Peyer's patch (tissue), 4 donors: ENCODE results near the gene MRPL53. TPM values are rescaled to one million over a fixed set of nuclear protein-coding genes. Genes with fewer than 3 reads are reported as not detected.

Source experiments
- DNase-seq, 3 donors: peaks; one replicate each; pipeline ENCODE4 v3.0.0-alpha.2; 2017 to 2019
- H3K27ac ChIP-seq, 4 donors: fragments of 200-600 bp; sonication (generic); one replicate each; pipeline ENCODE4 v1.5.1; 2016 to 2019
- H3K27me3 ChIP-seq, 2 donors: fragments of 200-600 bp; sonication (generic); one replicate each; pipeline ENCODE4 v1.5.1; 2019
- H3K36me3 ChIP-seq, 3 donors: fragments of 200-600 bp; sonication (generic); one replicate each; pipeline ENCODE4 v1.5.1; 2016 to 2019
- H3K4me1 ChIP-seq, 4 donors: fragments of 200-600 bp; sonication (generic); one replicate each; pipeline ENCODE4 v1.5.1; 2016 to 2019
- H3K4me3 ChIP-seq, 4 donors: fragments of 200-600 bp; sonication (generic); 1 replicate in 3 of 4; 2 replicates in 1 of 4; pipeline ENCODE4 v1.5.1; 2016 to 2019; ENCODE audit warnings: mild to moderate bottlenecking in 1 of 4
- H3K9me3 ChIP-seq, 4 donors: fragments of 200-600 bp; sonication (generic); one replicate each; pipeline ENCODE4 v1.5.1; 2016 to 2019; ENCODE audit warnings: mild to moderate bottlenecking in 1 of 4
- CTCF ChIP-seq, 6 experiments: fragments of 450-650 bp in 4 of 6; fragments of 200-600 bp in 2 of 6; sonication (generic) in 1 of 6; IDR thresholded peaks; one replicate each; pipeline ENCODE4 v1.5.1; 2017 to 2019; ENCODE audit warnings: antibody characterized with exemption in 6 of 6, mild to moderate bottlenecking in 3 of 6, moderate library complexity in 1 of 6
- POLR2A ChIP-seq, 2 donors: fragments of 450-650 bp; IDR thresholded peaks; one replicate each; pipeline ENCODE4 v1.5.1; 2017; ENCODE audit warnings: antibody characterized with exemption in 2 of 2, mild to moderate bottlenecking in 2 of 2, moderate library complexity in 2 of 2
- total RNA-seq, 4 donors: library from RNA; depleted of rRNA; stranded (reverse); fragments of >200 nt; gene quantifications; one replicate each; pipeline ENCODE4 v1.1.0, GENCODE V29; 2016

The MRPL53 gene
- total RNA-seq, result 10 to 100 TPM; 17.8 to 23.8 (median 20.0) TPM

GRCh38 chr2:74472086-74472944 is at the start of gene MRPL53:
Gene MRPL53, minus strand, starts transcription at chr2:74472680. Its CDS starts 20 bp downstream, at chr2:74472660.
- Histone ChIP-seq H3K9me3 (no peaks in the 10 kb centered on the region), H3K4me1 (peaks cover 2 to 25% (median 7%) of the 10 kb centered on the region in 4 donors), H3K4me3 (peak within 1 kb of the TSS; percentile 49 to 62 (median 60)), H3K27me3 (no peaks in the 10 kb centered on the region), H3K36me3 (peaks cover 0 to 24% (median 0%) of the 10 kb centered on the region in 3 donors), H3K27ac (peak within 1 kb of the TSS; percentile 79 to 92 (median 86))
- TF ChIP-seq POLR2A (IDR thresholded peaks at IDR 0.05), result peak; percentile 79 to 80
- TF ChIP-seq CTCF (IDR thresholded peaks at IDR 0.05), result no peak
- peak; percentile 96 to 98 (median 97) for DNase-seq

GRCh38 chr2:74516650-74517049 is 44.2 kb upstream of the MRPL53 start:
- no peak overlapping the region for H3K27ac ChIP-seq
- peaks cover 0 to 4% (median 0%) of the 10 kb centered on the region in 3 donors for H3K36me3 ChIP-seq
- peaks cover 0 to 53% of the 10 kb centered on the region in 2 donors for H3K27me3 ChIP-seq
- TF ChIP-seq CTCF (IDR thresholded peaks at IDR 0.05), result no peak
- no peak for TF ChIP-seq POLR2A (IDR thresholded peaks at IDR 0.05)
- H3K9me3 ChIP-seq, result peaks cover 0 to 3% (median 0%) of the 10 kb centered on the region in 4 donors
- H3K4me1 ChIP-seq, result peaks cover 4 to 29% (median 22%) of the 10 kb centered on the region in 4 donors
- H3K4me3 ChIP-seq, result peak overlapping the region in 3 of 4 donors; percentile 36 to 50 (median 44)
- no peak for DNase-seq

- H3K4me3 ChIP-seq, result peak overlapping the region; percentile 36 to 50 (median 44)
- H3K27me3 ChIP-seq, result peaks cover 0 to 56% of the 10 kb centered on the region in 2 donors
- H3K9me3 ChIP-seq, result peaks cover 0 to 3% (median 0%) of the 10 kb centered on the region in 4 donors
- no peak overlapping the region for H3K27ac ChIP-seq
- peaks cover 0 to 4% (median 0%) of the 10 kb centered on the region in 3 donors for H3K36me3 ChIP-seq
- DNase-seq, result peak; percentile 65 to 83 (median 81)
- TF ChIP-seq POLR2A (IDR thresholded peaks at IDR 0.05) (no peak), CTCF (IDR thresholded peaks at IDR 0.05) (no peak)
- peaks cover 4 to 29% (median 22%) of the 10 kb centered on the region in 4 donors for H3K4me1 ChIP-seq
Observed at GRCh38 chr2:74515981-74516633, 43.6 kb upstream of the MRPL53 start.

- Histone ChIP-seq H3K4me3 (peak overlapping the region; percentile 36 to 50 (median 44)), H3K4me1 (peaks cover 4 to 29% (median 22%) of the 10 kb centered on the region in 4 donors), H3K27me3 (peaks cover 0 to 56% of the 10 kb centered on the region in 2 donors), H3K9me3 (peaks cover 0 to 3% (median 0%) of the 10 kb centered on the region in 4 donors), H3K27ac (no peak overlapping the region), H3K36me3 (no peaks in the 10 kb centered on the region)
- peak in 1 of 3 donors; percentile 62 for DNase-seq
- no peak for TF ChIP-seq CTCF (IDR thresholded peaks at IDR 0.05)
- TF ChIP-seq POLR2A (IDR thresholded peaks at IDR 0.05), result no peak
Observed at GRCh38 chr2:74515271-74515980, 42.9 kb upstream of the MRPL53 start.
